Activated CD8-positive, alpha-beta memory T cell treated with anti-CD3 and anti-CD28 coated beads, Interleukin-2, amount 50 U/mL, for 1 hour (primary cell): ENCODE data around the gene ATP11A.

Experiments
- DNase-seq: peaks from one replicate; pipeline ENCODE4 v3.0.0-alpha.2; 2020; ENCODE audit errors: extremely low read depth

The ATP11A gene

GRCh38 chr13:112689303-112690245, at the start of gene ATP11A:
Gene ATP11A, plus strand, starts transcription at chr13:112690038. Its CDS starts 379 bp downstream, at chr13:112690417.
- peak; percentile 23 for DNase-seq

DNA sequence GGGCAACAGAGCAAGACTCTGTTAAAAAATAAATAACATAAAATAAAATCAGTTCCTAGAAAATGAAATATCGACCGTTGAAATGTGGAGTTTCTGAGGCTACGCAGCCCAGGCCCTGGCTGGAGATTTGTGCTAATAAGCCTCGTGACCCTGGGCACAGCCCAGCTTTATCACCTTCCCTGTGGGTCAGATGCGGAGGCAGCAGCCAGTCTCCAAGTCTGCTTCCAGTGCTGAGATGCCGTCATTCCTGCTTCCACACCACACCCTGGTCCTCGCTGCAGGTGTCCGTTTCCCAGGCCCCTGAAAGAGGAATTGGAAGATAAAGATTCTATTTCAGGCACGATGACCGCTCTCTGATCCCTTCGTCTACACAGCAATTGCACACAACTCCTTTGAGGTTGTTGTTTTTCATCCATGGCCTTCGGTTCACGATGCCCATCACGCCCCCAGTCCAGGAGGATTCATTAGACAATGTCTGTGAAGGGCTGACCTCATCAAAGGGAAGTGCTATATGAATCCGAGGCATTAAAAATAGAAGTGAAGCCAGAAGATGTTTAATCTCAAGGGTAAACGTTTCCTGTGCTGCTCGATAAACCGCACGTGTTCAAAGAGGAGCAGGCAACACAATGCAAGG, 48.3 kb upstream of the ATP11A start:
- DNase-seq = no peak

- DNase-seq = no peak
Observed at GRCh38 chr13:112642090-112642460, 47.8 kb upstream of the ATP11A start.

DNA sequence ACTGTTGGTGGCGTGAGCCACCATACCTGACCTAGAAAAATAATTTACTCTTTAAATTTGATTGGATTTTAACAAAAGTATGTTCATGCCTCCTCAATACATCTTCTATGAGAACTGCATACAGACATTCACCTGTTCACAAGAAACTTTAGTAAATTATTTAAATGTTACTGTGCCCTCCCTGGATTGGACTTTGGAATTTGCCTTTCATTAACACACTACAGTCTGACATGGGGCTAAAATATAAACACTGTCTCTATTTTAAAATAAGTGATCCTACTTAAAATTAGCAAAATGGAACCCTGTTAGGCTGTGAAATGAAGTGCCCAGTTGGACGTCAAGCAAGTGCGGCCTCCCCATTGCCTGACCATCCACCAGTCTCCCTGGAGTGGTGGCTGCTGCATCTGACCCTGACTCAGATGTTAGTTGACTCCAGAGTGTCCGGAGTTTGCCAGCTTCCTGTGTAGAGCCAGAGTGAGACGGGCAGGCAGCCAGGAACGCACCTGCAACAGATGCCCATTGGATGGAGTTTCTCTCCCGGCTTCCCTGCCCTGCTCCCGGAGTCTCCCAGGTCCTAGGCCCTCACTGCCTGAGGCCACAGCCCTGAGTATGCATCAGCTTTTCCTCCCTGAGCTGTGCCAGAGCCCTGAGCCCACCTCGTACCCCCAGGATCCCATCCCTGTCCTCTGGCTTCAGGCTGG, 45.9 kb upstream of the ATP11A start:
- no peak for DNase-seq

GRCh38 chr13:112645327-112645914, 44.4 kb upstream of the ATP11A start:
- DNase-seq = no peak

DNA sequence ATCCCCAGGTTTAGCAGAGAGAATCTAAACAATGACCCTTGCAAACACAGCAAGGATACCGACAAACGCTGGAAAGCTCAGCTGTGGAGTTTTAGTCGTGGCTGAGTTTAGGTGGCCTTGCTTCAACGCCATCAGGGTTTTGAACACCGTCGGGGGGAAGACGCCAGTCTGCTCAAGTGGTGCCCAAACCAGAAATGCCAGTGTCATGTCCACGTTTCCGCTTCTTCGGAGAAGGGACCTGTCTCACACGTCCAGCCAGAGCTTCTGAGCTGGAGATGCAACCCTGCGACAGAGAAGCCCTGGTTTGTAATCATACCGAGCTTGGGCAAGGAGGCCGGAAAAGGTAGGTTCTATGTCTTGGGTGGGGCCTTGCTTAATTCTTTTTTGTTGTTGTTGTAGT, 42.6 kb upstream of the ATP11A start:
- DNase-seq = no peak

DNA sequence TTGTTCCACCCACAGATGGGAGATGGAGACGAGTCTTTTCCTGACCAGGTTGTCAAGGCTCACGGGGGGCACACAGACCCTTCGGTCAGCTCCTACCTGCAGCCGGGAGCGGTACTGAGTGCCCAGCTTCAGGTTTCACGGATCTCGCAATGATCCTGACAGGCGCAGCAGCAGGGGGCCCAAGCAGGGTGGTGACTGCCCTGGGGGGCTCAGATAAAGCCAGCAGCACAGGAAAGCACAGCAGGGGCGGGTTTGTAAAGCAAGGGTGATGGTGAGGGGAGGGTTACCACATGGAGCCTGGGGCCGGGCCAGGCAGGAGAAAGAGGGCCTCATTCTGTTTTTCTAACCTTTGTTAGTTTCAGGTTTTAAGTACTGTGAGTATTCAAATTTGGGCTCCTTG, 41.7 kb upstream of the ATP11A start:
- no peak for DNase-seq

- no peak for DNase-seq
Observed at GRCh38 chr13:112648966-112649690, 40.7 kb upstream of the ATP11A start.

DNA sequence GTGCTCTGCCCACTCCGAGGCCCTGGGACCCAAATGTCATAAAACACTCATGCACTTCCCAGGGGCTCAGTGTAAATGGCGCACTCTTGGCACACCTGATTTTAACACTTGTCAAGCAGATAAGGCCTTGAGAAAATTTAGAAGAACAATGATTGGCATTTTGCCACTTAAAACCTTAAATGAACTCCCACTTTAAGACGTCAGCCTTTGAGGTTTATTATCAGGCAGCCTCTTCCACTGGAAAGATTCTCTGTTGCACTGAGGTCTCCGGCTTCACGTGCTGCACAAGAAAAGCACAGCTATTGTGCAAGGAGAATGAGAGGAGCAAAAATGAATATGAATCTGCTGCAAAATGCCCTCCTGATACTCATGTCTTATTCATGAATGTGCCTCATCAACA, 38.5 kb upstream of the ATP11A start:
- DNase-seq = no peak

GRCh38 chr13:112651750-112652511, 37.9 kb upstream of the ATP11A start:
- no peak for DNase-seq

DNA sequence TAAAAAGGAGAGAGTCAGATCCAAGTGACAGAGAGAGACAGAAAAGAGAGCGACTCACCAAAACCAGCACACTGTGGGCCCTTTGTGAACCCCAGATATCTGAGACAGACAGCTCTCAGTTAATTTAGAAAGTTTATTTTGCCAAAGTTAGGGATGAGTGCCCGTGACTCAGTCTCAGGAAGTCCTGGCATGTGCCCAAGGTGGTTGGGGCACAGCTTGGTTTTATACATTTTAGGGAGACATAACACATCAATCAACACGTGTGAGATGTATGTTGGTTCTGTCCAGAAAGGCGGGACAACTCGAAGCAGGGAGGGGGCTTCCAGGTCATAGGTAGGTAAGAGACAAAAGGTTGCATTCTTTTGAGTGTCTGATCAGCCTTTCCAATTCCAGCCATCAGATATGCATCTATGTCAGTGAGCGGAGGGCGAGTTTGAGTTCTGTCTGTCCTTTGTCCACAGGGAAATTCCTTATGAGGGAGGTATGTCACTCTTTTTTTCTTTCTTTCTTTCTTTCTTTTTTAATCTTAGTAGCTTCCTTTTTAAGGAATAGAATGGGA, 37.2 kb upstream of the ATP11A start:
- no peak for DNase-seq

GRCh38 chr13:112653071-112653470, 36.8 kb upstream of the ATP11A start:
- DNase-seq = no peak

- DNase-seq = no peak
Observed at GRCh38 chr13:112655913-112656312, 33.9 kb upstream of the ATP11A start.

DNA sequence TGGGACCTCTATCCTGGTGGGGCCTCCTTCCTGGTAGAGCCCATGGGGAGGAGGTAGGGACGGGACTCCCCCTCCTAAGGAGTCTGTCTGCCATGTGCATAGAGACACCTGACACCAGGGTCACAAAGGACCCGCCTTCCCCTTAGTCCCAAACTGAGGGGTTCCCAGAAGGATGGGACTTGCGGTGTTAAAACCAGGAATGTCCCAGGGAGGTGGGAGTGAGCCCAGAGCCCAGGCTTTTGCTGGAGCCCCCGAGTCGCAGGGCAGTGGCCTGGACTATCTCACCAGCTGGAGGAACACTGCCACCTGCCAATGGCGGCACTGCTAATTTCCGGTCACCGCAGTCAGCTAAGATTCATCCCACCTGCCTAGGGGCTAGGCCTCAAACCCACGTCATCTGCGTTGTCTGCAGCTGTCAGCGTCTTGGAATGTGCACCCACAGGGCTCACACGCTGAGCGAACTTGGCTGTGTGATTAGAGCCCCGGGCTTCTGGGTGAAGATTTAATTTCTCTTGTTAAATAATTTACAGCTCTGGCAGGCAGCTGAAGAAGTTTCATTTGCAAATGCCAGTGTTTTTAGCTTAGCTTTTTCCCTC, 31.9 kb upstream of the ATP11A start:
- DNase-seq = no peak

GRCh38 chr13:112658808-112659207, 31.0 kb upstream of the ATP11A start:
- no peak for DNase-seq

DNA sequence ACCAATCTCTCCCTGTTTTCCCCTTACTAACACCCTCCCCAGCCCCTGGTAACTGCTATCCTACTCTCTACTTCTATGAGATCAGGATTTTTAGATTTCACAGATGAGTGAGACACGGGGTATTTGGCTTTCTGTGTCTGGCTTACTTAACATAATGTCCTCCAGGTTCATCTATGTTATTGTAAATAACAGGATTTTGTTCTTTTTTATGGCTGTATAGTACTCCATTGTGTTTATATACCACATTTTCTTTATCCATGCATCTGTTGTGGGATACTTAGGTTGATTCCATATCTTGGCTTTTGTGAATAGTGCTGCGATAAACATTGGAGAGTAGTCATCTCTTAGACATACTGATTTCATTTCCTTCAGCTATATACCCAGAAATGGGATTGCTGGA, 28.5 kb upstream of the ATP11A start:
- DNase-seq = no peak

DNA sequence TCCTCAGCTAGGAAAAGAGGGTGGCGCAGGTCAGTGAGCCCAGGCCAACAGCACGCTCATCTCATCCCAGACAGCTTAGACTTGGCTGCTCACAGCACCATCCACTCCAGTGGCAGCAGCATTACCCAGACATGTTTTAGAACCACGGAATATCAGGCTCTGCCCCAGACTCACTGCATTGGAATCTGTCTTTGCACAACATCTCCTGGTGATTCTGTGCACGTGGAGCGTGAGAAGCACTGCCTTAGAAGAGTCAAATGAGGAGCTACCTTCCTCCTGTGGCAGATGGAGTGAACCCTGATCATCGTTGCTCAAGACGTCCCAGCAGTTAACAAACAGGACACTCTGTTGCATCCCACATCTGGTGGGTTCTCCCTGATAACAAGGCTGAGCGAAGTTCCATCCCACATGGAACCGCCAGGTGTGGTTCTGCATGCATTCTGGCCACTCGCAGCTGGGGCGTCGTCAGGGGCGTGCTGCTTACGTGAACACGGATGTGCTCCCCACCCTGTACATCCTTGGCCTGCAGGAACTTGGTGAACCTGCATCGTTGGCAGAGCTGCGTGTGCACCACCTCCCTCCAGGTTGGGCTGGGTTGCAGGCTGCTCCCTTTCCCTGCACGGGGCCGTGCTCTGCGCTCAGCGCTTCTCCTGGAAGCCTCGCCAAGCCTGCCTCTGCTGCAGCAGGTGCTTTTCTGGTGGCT, 25.2 kb upstream of the ATP11A start:
- no peak for DNase-seq

DNA sequence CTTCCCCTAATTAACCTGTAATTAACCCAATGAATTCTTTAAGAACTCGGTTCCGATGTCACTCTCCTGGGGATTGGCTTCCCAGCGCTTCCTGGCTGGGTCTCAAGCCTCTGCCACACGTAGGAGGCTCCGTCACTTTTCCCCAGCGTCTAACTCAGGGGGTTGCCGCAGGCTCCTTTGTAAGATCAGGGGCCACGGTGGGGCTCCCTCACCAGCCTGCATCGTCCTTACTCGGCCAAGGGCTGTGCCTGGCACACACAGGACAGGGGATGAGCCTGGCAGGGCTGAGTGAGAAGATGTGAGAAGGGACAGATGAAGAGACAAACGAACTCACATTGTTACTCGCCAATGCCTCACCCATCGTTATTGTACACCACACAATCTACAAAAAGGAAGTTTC, 20.9 kb upstream of the ATP11A start:
- DNase-seq = no peak

- no peak for DNase-seq
Observed at GRCh38 chr13:112669881-112670499, 19.8 kb upstream of the ATP11A start.
